ENCODE results near the gene INHA.

GRCh38 chr2:219611866-219612576, 39.9 kb downstream of the INHA start:
- no peak for TF ChIP-seq RARB (CRISPR knock-in tag; IDR thresholded peaks at IDR 0.05)
- TF ChIP-seq ISL1 (CRISPR knock-in tag; IDR thresholded peaks at IDR 0.05), result no peak
- TF ChIP-seq BACH2 (CRISPR knock-in tag; IDR thresholded peaks at IDR 0.05; ENCODE audit: borderline replicate concordance), result no peak
- no peak for TF ChIP-seq ZNF8 (CRISPR knock-in tag; IDR thresholded peaks at IDR 0.05)
- TF ChIP-seq CSRNP3 (CRISPR knock-in tag; IDR thresholded peaks at IDR 0.05), result no peak
- no peak for TF ChIP-seq PATZ1 (CRISPR knock-in tag; IDR thresholded peaks at IDR 0.05; ENCODE audit: borderline replicate concordance)
